HPDE6-E6E7 (cell line): ENCODE data around the gene GFI1B.
A peak's percentile ranks its signal among the peaks of the same experiment; 100 is the strongest.
"Not testable (repeated sequence)": the region's sequence is repeated elsewhere in the genome, so short reads cannot be mapped to it uniquely, and the experiment has no call there.

Experiments
- DNase-seq: peaks from one replicate; pipeline ENCODE4 v3.0.0; 2011; ENCODE audit warnings: missing footprints; ENCODE audit errors: extremely low spot score

Gene GFI1B

GRCh38 chr9:132990781-132991180, 12.3 kb downstream of the GFI1B start:
- no peak for DNase-seq

DNA sequence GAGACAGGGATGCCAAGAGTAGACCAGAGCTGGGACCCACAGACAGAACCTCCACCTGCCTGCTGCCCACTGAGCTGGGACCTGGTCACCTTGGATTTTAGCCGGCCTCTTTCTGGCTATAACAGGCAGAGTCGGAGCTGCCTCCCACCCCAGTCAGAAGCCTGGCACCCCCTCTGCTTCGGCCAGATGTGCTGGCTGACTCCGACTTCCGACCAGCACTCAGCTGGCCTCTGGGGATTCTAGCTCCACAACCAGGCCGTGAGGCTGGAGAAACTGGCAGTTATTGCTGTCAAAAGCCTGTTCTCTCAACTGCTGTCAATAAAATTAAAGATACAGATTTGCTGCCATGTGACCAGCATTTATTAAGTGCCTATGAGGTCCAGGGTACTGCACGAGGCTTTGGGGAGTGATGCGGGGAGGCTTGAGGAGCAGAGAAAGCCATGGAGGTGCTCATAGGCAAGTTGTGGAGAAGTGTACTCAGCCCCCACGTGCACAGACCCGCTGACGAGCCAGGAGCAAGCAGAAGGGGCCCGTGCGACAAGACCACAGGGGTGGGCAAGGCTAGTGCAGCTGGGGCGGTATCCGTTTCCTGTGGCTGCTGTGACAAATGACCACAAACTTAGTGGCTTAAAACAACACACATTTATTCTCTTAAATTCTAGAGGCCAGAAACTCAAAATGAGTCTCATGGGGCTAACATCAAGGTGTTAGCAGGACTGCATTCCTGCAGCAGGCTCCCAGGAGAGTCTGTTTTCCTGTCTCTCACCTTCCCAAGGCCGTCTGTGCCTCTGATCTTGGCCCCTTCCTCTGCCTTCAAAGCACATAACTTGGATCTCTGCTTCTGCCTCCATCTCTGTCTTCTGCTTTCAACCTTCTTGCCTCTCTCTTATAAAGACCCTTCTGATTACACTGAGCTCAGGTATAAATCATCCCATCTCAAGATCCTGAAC, 13.1 kb downstream of the GFI1B start:
- no peak for DNase-seq

DNA sequence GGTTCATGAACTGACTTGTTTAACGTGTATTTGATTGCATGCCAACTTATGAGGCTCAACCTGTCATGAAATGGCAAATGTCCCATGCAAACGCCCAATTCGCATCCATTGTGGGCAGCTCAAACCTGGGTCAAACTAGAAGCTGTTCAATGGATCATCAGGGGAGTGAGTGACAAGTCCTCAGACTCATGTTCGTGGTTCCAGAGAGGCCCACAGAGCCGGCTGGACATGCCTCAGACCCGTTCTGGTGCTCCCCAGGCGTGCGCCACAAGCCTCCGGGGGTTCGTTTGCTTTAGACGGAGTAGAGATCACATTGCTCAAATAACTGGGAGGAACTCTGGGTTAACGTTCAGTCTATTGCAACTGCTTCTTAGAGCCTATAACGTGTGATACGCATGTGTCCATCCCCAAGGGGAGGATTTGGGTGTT, 15.0 kb downstream of the GFI1B start:
- DNase-seq: no peak

GRCh38 chr9:132994410-132995120, 16.1 kb downstream of the GFI1B start:
- peak; percentile 54 for DNase-seq

GRCh38 chr9:132995121-132995420, 16.6 kb downstream of the GFI1B start:
- no peak for DNase-seq

GRCh38 chr9:132995879-132996278, 17.4 kb downstream of the GFI1B start:
- DNase-seq: no peak

DNA sequence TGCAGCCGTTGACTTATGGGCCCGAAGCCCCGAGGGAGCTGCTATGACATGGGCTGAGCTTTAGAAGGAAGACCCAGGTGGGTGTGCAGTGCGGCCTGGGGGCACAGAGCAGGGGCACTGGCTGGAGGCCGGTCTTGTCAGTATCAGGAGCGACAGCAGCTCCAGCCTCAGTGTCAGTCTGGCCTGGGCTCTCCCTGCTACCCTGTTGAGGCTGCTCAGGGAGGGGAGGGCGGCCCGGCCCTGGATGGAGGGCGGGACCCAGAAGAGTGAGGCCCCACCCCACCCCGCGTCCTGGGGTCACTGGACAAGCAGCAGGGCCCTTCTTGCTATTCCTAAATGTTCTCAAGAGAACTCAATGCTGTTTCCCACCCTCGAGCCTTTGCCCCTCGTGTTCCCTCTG, 18.0 kb downstream of the GFI1B start:
- DNase-seq: no peak

DNA sequence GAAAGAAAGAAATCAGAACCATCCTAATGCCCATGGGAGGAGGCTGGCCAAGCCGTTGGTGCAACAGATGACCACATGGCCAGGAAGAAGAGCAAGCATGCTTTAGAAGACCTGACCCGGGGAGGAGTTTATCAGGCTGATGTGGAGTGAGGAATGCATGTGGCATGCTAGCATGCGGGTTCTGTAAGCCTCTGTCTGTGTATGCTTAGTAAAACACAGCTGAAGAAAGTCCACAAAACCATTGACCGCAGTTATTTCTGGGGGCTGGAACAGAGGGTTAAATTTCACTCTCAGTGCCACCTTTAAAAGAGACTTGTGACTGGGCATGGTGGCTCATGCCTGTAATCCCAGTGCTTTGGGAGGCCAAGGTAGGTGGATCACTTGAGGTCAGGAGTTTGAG, 19.1 kb downstream of the GFI1B start:
- DNase-seq: no peak

GRCh38 chr9:132998221-132998620, 19.7 kb downstream of the GFI1B start:
- DNase-seq: not testable (repeated sequence)

GRCh38 chr9:132998831-132999635, 20.5 kb downstream of the GFI1B start:
- DNase-seq: no peak

GRCh38 chr9:133002147-133003070, 23.9 kb downstream of the GFI1B start:
- DNase-seq: no peak

DNA sequence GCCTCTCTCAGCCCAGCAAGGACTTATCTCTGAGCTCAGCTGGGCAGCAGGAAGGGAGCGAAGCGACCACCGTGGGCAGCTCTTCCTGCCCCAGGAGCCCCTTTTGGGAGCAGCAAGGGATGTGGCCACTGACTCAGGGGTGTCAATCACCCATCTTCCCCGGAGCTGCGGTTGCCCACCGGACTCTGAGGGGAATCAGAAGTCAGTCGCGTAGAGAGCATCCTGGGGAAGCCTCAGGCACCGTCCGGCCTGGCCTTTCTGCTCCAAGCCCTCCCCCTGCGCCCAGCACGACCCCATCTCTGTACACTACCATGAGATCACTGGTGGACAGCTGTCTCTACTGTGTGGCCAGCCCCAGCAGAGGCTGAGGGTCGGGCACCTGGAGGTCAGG, 24.6 kb downstream of the GFI1B start:
- no peak for DNase-seq

DNA sequence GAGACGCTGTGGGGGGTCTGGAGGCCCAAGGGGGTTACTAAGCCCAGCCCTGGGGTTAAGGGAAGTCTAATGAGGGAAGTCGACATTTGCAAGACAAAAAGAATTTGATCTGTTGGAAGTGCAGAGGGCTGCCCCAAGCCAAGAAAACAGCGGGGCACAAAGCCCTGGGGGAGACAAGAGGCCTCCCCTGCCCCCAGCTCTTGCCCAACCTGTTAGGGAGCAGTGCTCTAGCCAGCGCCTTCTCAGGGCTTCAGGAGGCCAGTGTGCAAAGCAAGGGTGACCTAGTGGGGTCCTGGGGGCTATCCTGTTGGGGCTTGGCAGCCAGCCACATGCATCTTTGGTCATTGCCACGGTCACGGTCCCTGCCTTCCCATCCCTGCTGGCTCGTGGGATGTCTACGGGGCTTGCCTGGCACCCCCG, 25.2 kb downstream of the GFI1B start:
- no peak for DNase-seq

- no peak for DNase-seq
Measured at GRCh38 chr9:133004091-133004998, 25.9 kb downstream of the GFI1B start.

DNA sequence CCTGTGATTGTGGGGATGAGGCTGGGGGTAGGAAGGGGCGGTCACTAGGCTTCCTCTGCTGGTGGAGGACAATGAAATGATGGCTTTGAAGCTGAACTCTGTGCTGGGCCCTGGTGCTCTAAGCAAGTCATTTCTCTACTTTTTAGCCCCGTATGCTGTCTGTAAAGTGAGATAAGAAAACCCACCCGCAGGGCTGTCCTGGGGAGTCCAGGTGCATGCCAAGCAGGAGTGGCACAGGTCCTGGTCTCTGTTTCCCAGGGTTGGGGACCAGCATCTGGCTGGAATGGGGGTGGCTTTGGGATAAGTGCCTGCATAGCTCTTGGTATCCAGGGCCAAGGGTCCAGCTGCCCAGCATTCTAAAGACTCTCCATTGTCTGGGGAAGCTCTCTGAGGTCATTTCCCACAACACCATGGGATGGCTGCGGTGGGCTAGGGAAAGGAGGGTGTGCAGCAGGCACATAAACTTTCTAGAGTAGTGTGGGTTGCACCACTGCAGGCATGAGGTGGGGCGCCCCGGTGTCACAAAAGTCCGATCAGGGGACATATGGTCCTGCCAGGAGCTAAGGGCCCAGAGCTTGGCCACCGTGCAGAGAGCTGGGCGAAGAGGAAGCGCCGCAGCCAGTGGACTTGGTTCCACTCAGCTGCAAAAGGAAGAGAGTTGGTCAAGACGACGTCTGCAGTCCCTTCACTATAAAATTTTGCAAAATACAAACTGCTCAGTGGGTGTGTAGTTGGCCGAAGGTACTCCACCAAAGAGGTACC, 26.7 kb downstream of the GFI1B start:
- no peak for DNase-seq

DNA sequence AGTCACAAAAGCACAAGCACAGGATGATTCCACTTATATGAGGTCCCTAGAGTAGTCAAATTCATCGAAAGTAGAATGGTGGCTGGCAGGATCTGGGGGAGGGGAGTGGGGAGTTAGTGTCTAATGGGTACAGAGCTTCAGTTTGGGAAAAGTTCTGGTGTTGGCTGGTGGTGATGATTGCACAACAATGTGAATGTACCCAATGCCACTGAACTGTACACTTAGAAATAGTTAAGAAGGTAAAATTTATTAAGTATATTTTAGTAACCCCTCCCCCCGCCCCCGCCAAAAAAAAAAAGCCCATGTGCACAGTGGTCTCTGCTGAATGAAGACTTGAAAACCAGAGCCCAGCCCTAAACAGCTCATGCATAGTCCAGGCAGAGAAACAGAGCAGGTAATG, 27.5 kb downstream of the GFI1B start:
- DNase-seq: no peak

DNA sequence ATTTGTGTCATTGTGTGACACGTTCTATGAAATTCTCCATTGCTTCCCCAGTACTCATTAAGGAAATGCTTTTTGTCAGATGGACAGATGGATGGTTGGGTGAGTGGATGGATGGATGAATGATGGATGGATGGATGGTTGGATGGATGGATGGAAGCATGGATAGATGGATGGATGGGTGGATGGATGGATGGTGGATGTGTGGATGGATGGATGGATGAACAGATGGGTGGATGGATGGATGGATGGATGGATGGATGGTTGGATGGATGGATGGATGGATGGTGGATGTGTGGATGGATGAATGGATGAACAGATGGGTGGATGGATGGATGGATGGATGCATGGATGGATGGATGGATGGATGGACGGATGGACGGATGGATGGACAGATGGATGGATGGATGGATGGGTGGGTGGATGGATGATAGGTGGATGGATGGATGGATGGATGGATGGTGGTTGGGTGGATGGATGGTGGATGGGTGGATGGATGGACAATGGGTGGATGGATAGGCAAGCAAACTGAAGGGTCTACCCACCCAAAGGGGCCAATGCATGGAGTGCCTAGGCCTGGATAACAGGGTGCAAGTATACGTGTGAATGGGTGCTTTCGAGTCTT, 28.3 kb downstream of the GFI1B start:
- DNase-seq: no peak

GRCh38 chr9:133008406-133008805, 29.9 kb downstream of the GFI1B start:
- no peak for DNase-seq

DNA sequence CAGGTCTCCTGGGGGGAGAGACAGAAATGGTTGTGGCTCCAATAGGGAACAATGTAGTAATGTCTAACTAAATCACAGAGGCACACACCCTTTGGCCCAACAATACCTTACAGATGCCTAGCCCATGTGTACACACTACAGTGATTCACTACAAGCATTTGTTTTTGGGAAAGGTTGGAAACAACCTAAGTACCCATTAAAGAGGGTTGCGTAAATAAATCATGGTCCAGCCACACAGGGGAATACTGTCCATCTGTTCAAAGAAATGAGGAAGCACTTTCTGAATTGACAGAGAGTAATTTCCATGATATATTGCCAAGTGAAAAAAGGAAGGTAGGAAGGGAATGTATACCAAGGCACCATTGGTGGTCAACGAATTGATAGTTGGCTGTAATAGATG, 30.3 kb downstream of the GFI1B start:
- DNase-seq: no peak
